ENCODE results near the gene INTS3. TPM values are rescaled to one million over a fixed set of nuclear protein-coding genes. Genes with fewer than 3 reads are reported as not detected.

The INTS3 gene
- polyA plus RNA-seq, 1 donor from 2014 or later, result 29.9 TPM

DNA sequence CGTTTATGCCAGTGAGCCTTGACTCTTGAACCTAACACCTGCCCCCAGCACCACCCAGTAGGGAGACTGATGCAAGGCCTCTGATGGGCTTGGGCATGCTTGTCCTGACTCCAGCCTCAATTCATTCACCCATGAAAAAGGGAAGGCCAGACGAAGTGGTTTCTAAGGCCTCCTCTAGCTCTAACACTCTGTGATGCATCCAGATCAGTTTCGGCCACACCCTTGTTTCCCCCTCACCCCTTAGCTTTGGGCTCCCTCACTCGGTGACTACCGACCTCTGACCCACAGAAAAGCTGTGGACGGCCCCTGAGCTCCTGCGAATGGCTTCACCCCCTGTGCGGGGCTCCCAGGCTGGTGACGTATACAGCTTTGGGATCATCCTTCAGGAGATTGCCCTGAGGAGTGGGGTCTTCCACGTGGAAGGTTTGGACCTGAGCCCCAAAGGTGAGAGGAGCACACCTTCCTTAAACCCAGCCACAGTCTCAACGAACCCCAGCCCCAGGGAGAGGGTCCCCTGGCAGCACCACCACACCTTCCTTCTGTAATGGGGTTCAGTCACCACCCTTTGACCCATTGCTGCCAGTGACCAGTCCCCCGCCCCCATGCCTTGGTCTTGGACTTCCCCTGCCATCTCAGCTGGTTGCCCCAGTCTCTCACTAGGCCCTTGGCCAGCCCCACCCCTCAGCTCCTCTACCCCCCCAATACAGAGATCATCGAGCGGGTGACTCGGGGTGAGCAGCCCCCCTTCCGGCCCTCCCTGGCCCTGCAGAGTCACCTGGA lies 40.3 kb upstream of the INTS3 start:
- Histone ChIP-seq H3F3A (ENCODE audit: insufficient read depth, low read length, poor library complexity, severe bottlenecking) (no peaks in the 10 kb centered on the region), H3K27me3 (ENCODE audit: insufficient read depth, low read depth, low read length) (no peaks in the 10 kb centered on the region), H3K4me3 (ENCODE audit: low read length) (no peak overlapping the region), H4K20me1 (ENCODE audit: insufficient read depth) (no peaks in the 10 kb centered on the region), H3K9ac (ENCODE audit: low read length) (no peak overlapping the region), H3K9me3 (ENCODE audit: low read length) (no peaks in the 10 kb centered on the region), H3K79me2 (replicated peaks; ENCODE audit: insufficient read depth, low read length) (no peaks in the 10 kb centered on the region), H3K27ac (ENCODE audit: low read length) (no peak overlapping the region), H3K9me2 (ENCODE audit: insufficient read depth, low read length) (no peaks in the 10 kb centered on the region), H3K4me2 (ENCODE audit: low read length) (no peak overlapping the region), H3K36me3 (ENCODE audit: insufficient read depth, low read length) (no peaks in the 10 kb centered on the region), H2AFZ (ENCODE audit: low read depth, low read length) (no peak overlapping the region)
- no peak for TF ChIP-seq EP300 (conservative IDR thresholded peaks at IDR 0.05; ENCODE audit: poor library complexity, severe bottlenecking)
- no peak for TF ChIP-seq EZH2 (IDR thresholded peaks at IDR 0.05; ENCODE audit: borderline replicate concordance, insufficient read depth, low read length, poor library complexity, severe bottlenecking)
- no peak for TF ChIP-seq TAF1 (IDR thresholded peaks at IDR 0.05; ENCODE audit: low read depth)
- TF ChIP-seq, protein P1, sequence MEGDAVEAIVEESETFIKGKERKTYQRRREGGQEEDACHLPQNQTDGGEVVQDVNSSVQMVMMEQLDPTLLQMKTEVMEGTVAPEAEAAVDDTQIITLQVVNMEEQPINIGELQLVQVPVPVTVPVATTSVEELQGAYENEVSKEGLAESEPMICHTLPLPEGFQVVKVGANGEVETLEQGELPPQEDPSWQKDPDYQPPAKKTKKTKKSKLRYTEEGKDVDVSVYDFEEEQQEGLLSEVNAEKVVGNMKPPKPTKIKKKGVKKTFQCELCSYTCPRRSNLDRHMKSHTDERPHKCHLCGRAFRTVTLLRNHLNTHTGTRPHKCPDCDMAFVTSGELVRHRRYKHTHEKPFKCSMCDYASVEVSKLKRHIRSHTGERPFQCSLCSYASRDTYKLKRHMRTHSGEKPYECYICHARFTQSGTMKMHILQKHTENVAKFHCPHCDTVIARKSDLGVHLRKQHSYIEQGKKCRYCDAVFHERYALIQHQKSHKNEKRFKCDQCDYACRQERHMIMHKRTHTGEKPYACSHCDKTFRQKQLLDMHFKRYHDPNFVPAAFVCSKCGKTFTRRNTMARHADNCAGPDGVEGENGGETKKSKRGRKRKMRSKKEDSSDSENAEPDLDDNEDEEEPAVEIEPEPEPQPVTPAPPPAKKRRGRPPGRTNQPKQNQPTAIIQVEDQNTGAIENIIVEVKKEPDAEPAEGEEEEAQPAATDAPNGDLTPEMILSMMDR (IDR thresholded peaks at IDR 0.05; ENCODE audit: poor library complexity, severe bottlenecking), result no peak
- no peak for TF ChIP-seq MXI1 (conservative IDR thresholded peaks at IDR 0.05; ENCODE audit: poor library complexity, severe bottlenecking)
- TF ChIP-seq, protein P2, sequence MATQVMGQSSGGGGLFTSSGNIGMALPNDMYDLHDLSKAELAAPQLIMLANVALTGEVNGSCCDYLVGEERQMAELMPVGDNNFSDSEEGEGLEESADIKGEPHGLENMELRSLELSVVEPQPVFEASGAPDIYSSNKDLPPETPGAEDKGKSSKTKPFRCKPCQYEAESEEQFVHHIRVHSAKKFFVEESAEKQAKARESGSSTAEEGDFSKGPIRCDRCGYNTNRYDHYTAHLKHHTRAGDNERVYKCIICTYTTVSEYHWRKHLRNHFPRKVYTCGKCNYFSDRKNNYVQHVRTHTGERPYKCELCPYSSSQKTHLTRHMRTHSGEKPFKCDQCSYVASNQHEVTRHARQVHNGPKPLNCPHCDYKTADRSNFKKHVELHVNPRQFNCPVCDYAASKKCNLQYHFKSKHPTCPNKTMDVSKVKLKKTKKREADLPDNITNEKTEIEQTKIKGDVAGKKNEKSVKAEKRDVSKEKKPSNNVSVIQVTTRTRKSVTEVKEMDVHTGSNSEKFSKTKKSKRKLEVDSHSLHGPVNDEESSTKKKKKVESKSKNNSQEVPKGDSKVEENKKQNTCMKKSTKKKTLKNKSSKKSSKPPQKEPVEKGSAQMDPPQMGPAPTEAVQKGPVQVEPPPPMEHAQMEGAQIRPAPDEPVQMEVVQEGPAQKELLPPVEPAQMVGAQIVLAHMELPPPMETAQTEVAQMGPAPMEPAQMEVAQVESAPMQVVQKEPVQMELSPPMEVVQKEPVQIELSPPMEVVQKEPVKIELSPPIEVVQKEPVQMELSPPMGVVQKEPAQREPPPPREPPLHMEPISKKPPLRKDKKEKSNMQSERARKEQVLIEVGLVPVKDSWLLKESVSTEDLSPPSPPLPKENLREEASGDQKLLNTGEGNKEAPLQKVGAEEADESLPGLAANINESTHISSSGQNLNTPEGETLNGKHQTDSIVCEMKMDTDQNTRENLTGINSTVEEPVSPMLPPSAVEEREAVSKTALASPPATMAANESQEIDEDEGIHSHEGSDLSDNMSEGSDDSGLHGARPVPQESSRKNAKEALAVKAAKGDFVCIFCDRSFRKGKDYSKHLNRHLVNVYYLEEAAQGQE (IDR thresholded peaks at IDR 0.05; ENCODE audit: borderline replicate concordance), result no peak
- no peak for TF ChIP-seq SMC3 (conservative IDR thresholded peaks at IDR 0.05; ENCODE audit: poor library complexity)

DNA sequence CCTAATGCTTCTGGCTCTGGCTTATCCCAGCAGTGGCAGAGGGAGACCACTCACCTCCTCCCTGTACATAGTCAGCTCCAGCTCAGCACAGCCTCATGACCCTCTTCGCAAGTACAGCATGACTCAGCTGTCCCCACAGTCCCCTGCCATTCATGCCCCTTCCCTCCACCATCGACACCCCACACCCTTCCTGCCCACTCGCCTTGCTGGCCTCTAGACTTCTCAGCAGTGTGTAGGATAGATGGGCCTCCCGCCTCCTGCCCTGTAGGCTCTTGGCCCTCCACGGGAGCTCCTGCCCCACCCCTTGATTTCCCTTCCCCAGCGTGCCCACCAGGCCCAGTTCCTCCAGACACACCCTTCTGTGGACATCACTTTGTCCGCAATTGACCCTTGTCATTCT lies 39.6 kb upstream of the INTS3 start:
- Histone ChIP-seq H3K4me2 (ENCODE audit: low read length) (no peak overlapping the region), H3K79me2 (replicated peaks; ENCODE audit: insufficient read depth, low read length) (no peaks in the 10 kb centered on the region), H3F3A (ENCODE audit: insufficient read depth, low read length, poor library complexity, severe bottlenecking) (no peaks in the 10 kb centered on the region), H4K20me1 (ENCODE audit: insufficient read depth) (no peaks in the 10 kb centered on the region), H3K9me2 (ENCODE audit: insufficient read depth, low read length) (no peaks in the 10 kb centered on the region), H3K4me3 (ENCODE audit: low read length) (no peak overlapping the region), H3K36me3 (ENCODE audit: insufficient read depth, low read length) (no peaks in the 10 kb centered on the region), H3K27me3 (ENCODE audit: insufficient read depth, low read depth, low read length) (no peaks in the 10 kb centered on the region), H3K27ac (ENCODE audit: low read length) (no peak overlapping the region), H3K9me3 (ENCODE audit: low read length) (no peaks in the 10 kb centered on the region), H3K9ac (ENCODE audit: low read length) (no peak overlapping the region), H2AFZ (ENCODE audit: low read depth, low read length) (no peak overlapping the region)
- TF ChIP-seq RAD21 (conservative IDR thresholded peaks at IDR 0.05) (no peak), MXI1 (conservative IDR thresholded peaks at IDR 0.05; ENCODE audit: poor library complexity, severe bottlenecking) (no peak), EP300 (conservative IDR thresholded peaks at IDR 0.05; ENCODE audit: poor library complexity, severe bottlenecking) (no peak), EZH2 (IDR thresholded peaks at IDR 0.05; ENCODE audit: borderline replicate concordance, insufficient read depth, low read length, poor library complexity, severe bottlenecking) (no peak)
- TF ChIP-seq, protein P1 (IDR thresholded peaks at IDR 0.05; ENCODE audit: poor library complexity, severe bottlenecking), result no peak
- TF ChIP-seq, protein P2 (IDR thresholded peaks at IDR 0.05; ENCODE audit: borderline replicate concordance), result no peak
